Measurements from ENCODE around the gene SHANK1. TPM values are rescaled to one million over a fixed set of nuclear protein-coding genes. Genes with fewer than 3 reads are reported as not detected.

SHANK1 gene
- polyA plus RNA-seq, 3 donors from 2014 or later = not detected

- Mint-ChIP-seq H3K4me1 (peaks cover 2 to 5% of the 10 kb centered on the region in 2 donors), H3K4me3 (no peak overlapping the region), H3K9me3 (no peaks in the 10 kb centered on the region), H3K36me3 (no peaks in the 10 kb centered on the region), H3K27me3 (ENCODE audit: low read depth in 3 of 3) (peaks cover 2 to 15% (median 10%) of the 10 kb centered on the region in 3 donors), H3K27ac (no peak overlapping the region)
- DNase-seq = no peak
Observed at GRCh38 chr19:50676625-50677197, 42.9 kb downstream of the SHANK1 start.

GRCh38 chr19:50673118-50673517, 46.5 kb downstream of the SHANK1 start:
- Mint-ChIP-seq H3K4me3 (no peak overlapping the region), H3K27ac (no peak overlapping the region), H3K4me1 (no peaks in the 10 kb centered on the region), H3K27me3 (ENCODE audit: low read depth in 3 of 3) (peaks cover 11 to 18% (median 16%) of the 10 kb centered on the region in 3 donors), H3K9me3 (no peaks in the 10 kb centered on the region), H3K36me3 (no peaks in the 10 kb centered on the region)
- DNase-seq = no peak

- Mint-ChIP-seq H3K4me3 (no peak overlapping the region), H3K9me3 (no peaks in the 10 kb centered on the region), H3K4me1 (no peaks in the 10 kb centered on the region), H3K27ac (no peak overlapping the region), H3K27me3 (ENCODE audit: low read depth in 3 of 3) (peaks cover 9 to 16% (median 10%) of the 10 kb centered on the region in 3 donors), H3K36me3 (no peaks in the 10 kb centered on the region)
- no peak for DNase-seq
Observed at GRCh38 chr19:50670102-50670380, 49.6 kb downstream of the SHANK1 start.

- DNase-seq = peak; percentile 7 to 13 (median 12)
- H3K9me3 Mint-ChIP-seq = no peaks in the 10 kb centered on the region
- no peaks in the 10 kb centered on the region for H3K36me3 Mint-ChIP-seq
- no peak overlapping the region for H3K4me3 Mint-ChIP-seq
- H3K27me3 Mint-ChIP-seq (ENCODE audit: low read depth in 3 of 3) = peaks cover 9 to 19% (median 10%) of the 10 kb centered on the region in 3 donors
- H3K4me1 Mint-ChIP-seq = no peaks in the 10 kb centered on the region
- H3K27ac Mint-ChIP-seq = no peak overlapping the region
Observed at GRCh38 chr19:50669302-50670101, 50.1 kb downstream of the SHANK1 start.

- H3K27ac Mint-ChIP-seq = no peak overlapping the region
- H3K4me1 Mint-ChIP-seq = no peaks in the 10 kb centered on the region
- peaks cover 9 to 17% (median 10%) of the 10 kb centered on the region in 3 donors for H3K27me3 Mint-ChIP-seq (ENCODE audit: low read depth in 3 of 3)
Observed at GRCh38 chr19:50668879-50669278, 50.7 kb downstream of the SHANK1 start.

GRCh38 chr19:50668416-50668815, 51.2 kb downstream of the SHANK1 start:
- Mint-ChIP-seq H3K27me3 (ENCODE audit: low read depth in 3 of 3) (peaks cover 9 to 17% (median 10%) of the 10 kb centered on the region in 3 donors), H3K4me1 (no peaks in the 10 kb centered on the region), H3K27ac (no peak overlapping the region), H3K4me3 (no peak overlapping the region), H3K36me3 (no peaks in the 10 kb centered on the region), H3K9me3 (no peaks in the 10 kb centered on the region)
- DNase-seq = no peak

More at GRCh38 chr19:50668879-50669278, 50.7 kb downstream of the SHANK1 start:
- no peak for DNase-seq
- no peaks in the 10 kb centered on the region for H3K9me3 Mint-ChIP-seq
- H3K4me3 Mint-ChIP-seq = no peak overlapping the region
- no peaks in the 10 kb centered on the region for H3K36me3 Mint-ChIP-seq

- no peaks in the 10 kb centered on the region for H3K9me3 Mint-ChIP-seq
- H3K27me3 Mint-ChIP-seq (ENCODE audit: low read depth in 3 of 3) = peaks cover 9 to 13% (median 13%) of the 10 kb centered on the region in 3 donors
- DNase-seq = no peak
- H3K36me3 Mint-ChIP-seq = no peaks in the 10 kb centered on the region
- H3K4me1 Mint-ChIP-seq = no peaks in the 10 kb centered on the region
- no peak overlapping the region for H3K27ac Mint-ChIP-seq
- no peak overlapping the region for H3K4me3 Mint-ChIP-seq
Observed at GRCh38 chr19:50667759-50668231, 51.8 kb downstream of the SHANK1 start.

- H3K36me3 Mint-ChIP-seq = no peaks in the 10 kb centered on the region
- peaks cover 9 to 13% (median 13%) of the 10 kb centered on the region in 3 donors for H3K27me3 Mint-ChIP-seq (ENCODE audit: low read depth in 3 of 3)
- no peak overlapping the region for H3K27ac Mint-ChIP-seq
- H3K9me3 Mint-ChIP-seq = no peaks in the 10 kb centered on the region
- no peak overlapping the region for H3K4me3 Mint-ChIP-seq
- peaks cover 0 to 2% of the 10 kb centered on the region in 2 donors for H3K4me1 Mint-ChIP-seq
- no peak for DNase-seq
Observed at GRCh38 chr19:50667177-50667758, 52.3 kb downstream of the SHANK1 start.

GRCh38 chr19:50666346-50667176, 53.0 kb downstream of the SHANK1 start:
- Mint-ChIP-seq H3K4me3 (no peak overlapping the region), H3K9me3 (no peaks in the 10 kb centered on the region), H3K4me1 (peaks cover 0 to 2% of the 10 kb centered on the region in 2 donors), H3K27me3 (ENCODE audit: low read depth in 3 of 3) (peaks cover 9 to 13% (median 13%) of the 10 kb centered on the region in 3 donors), H3K27ac (no peak overlapping the region), H3K36me3 (no peaks in the 10 kb centered on the region)
- DNase-seq = no peak

GRCh38 chr19:50664204-50664603, 55.4 kb downstream of the SHANK1 start:
- Mint-ChIP-seq H3K27me3 (ENCODE audit: low read depth in 3 of 3) (peaks cover 4 to 7% (median 6%) of the 10 kb centered on the region in 3 donors), H3K36me3 (peaks cover 0 to 3% (median 0%) of the 10 kb centered on the region in 3 donors), H3K4me1 (peaks cover 3 to 4% of the 10 kb centered on the region in 2 donors), H3K9me3 (peaks cover 0 to 2% (median 0%) of the 10 kb centered on the region in 6 donors), H3K27ac (no peak overlapping the region), H3K4me3 (no peak overlapping the region)
- DNase-seq = no peak

- Mint-ChIP-seq H3K4me1 (peaks cover 7 to 8% of the 10 kb centered on the region in 2 donors), H3K27me3 (ENCODE audit: low read depth in 3 of 3) (peaks cover 6% of the 10 kb centered on the region in 3 donors), H3K27ac (no peak overlapping the region), H3K4me3 (no peak overlapping the region), H3K36me3 (peaks cover 0 to 3% (median 0%) of the 10 kb centered on the region in 3 donors), H3K9me3 (peaks cover 0 to 4% (median under 1%) of the 10 kb centered on the region in 6 donors)
- DNase-seq = no peak
Observed at GRCh38 chr19:50663482-50663790, 56.2 kb downstream of the SHANK1 start.

GRCh38 chr19:50662651-50663481, 56.7 kb downstream of the SHANK1 start:
- Mint-ChIP-seq H3K36me3 (peaks cover 0 to 4% (median 3%) of the 10 kb centered on the region in 3 donors), H3K27ac (no peak overlapping the region), H3K4me3 (no peak overlapping the region), H3K9me3 (peaks cover 0 to 9% (median 5%) of the 10 kb centered on the region in 6 donors), H3K27me3 (ENCODE audit: low read depth in 3 of 3) (peaks cover 6 to 11% (median 6%) of the 10 kb centered on the region in 3 donors), H3K4me1 (peaks cover 13 to 14% of the 10 kb centered on the region in 2 donors)
- DNase-seq = no peak

Data from immature natural killer cell (primary cell).